Stomach (tissue), 9 donors: Measurements from ENCODE around the gene CMIP. TPM values are rescaled to one million over a fixed set of nuclear protein-coding genes. Genes with fewer than 3 reads are reported as not detected.

Source experiments
- DNase-seq, 2 donors: peaks; one replicate each; pipeline versions ENCODE4 v3.0.0 to v3.0.0-alpha.2; 2013 to 2019
- H3K27ac ChIP-seq, 5 donors: fragments of 200-600 bp in 4 of 5; sonication (generic) in 4 of 5; one replicate each; pipeline ENCODE4 v1.5.1; 2013 to 2019; ENCODE audit warnings: mild to moderate bottlenecking in 1 of 5, moderate library complexity in 1 of 5
- H3K27me3 ChIP-seq, 3 donors: fragments of 200-600 bp; sonication (generic); one replicate each; pipeline ENCODE4 v1.5.1; 2017 to 2019; ENCODE audit warnings: mixed run types in 1 of 3
- H3K36me3 ChIP-seq, 4 donors: fragments of 200-600 bp; sonication (generic); 1 replicate in 3 of 4; 2 replicates in 1 of 4; pipeline ENCODE4 v1.5.1; 2016 to 2019
- H3K4me1 ChIP-seq, 4 donors: fragments of 200-600 bp; sonication (generic); one replicate each; pipeline ENCODE4 v1.5.1; 2016 to 2019
- H3K4me3 ChIP-seq, 4 donors: fragments of 200-600 bp; sonication (generic) in 3 of 4; one replicate each; pipeline ENCODE4 v1.5.1; 2016 to 2019; ENCODE audit warnings: mild to moderate bottlenecking in 1 of 4
- H3K9me3 ChIP-seq, 4 donors: fragments of 200-600 bp; sonication (generic); one replicate each; pipeline ENCODE4 v1.5.1; 2016 to 2019
- CTCF ChIP-seq, 7 experiments: fragments of 450-650 bp in 4 of 7; fragments of 200-600 bp in 3 of 7; sonication (generic) in 3 of 7; IDR thresholded peaks; one replicate each; pipeline ENCODE4 v1.5.1; 2016 to 2019; ENCODE audit warnings: antibody characterized with exemption in 7 of 7, control low read depth in 2 of 7, mild to moderate bottlenecking in 1 of 7
- EP300 ChIP-seq: sonication (generic); formaldehyde crosslinking; IDR thresholded peaks from one replicate; pipeline ENCODE4 v1.6.1; 2017; ENCODE audit warnings: antibody characterized with exemption
- POLR2A ChIP-seq, 4 donors: fragments of 450-650 bp; IDR thresholded peaks; one replicate each; pipeline ENCODE4 v1.6.1; 2016; ENCODE audit warnings: antibody characterized with exemption in 4 of 4, control low read depth in 2 of 4, mild to moderate bottlenecking in 1 of 4, moderate library complexity in 1 of 4
- POLR2AphosphoS5 ChIP-seq, 3 donors: sonication (generic); formaldehyde crosslinking; IDR thresholded peaks; one replicate each; pipeline ENCODE4 v1.6.1; 2016; ENCODE audit warnings: antibody characterized with exemption in 3 of 3
- WGBS, 5 donors: extraction: QIAGEN DNeasy Blood & Tissue Kit in 3 of 5; methylation state at CpG; one replicate each; pipeline versions ENCODE4 v1.1.5 to v1.1.7; 2013 to 2018; 5-methylcytosine and 5-hydroxymethylcytosine counted together
- intact Hi-C: fragments of 100-400 bp; cut with DNase I; formaldehyde crosslinking; loops from one replicate; pipeline ENCODE4 v1.15.1; 2023; ENCODE audit warnings: low total_unique reads
- polyA plus RNA-seq, 3 donors: library from polyadenylated mRNA; stranded (reverse); fragments of 200-250 nt; gene quantifications; one replicate each; pipeline ENCODE4 v1.2.3, GENCODE V29; 2013
- total RNA-seq, 5 donors: library from RNA; depleted of rRNA; stranded (reverse); fragments of >200 nt; gene quantifications; one replicate each; pipeline versions ENCODE4 v1.1.0 to v1.2.3, GENCODE V29; 2014 to 2016
- donor health status: healthy with polysubstance abuse.
- donor health status: Bipolar disorder and iron deficiency.
- donor health status: healthy.

Gene CMIP
- total and polyA plus RNA-seq, 8 donors: 11.1 to 71.0 (median 31.2) TPM

GRCh38 chr16:81599034-81599744 is 154.6 kb downstream of the CMIP start:
- intact Hi-C loops: no loop called here
- no peaks in the 10 kb centered on the region for H3K9me3 ChIP-seq
- H3K36me3 ChIP-seq: no peaks in the 10 kb centered on the region
- TF ChIP-seq POLR2AphosphoS5 (IDR thresholded peaks at IDR 0.05) (no peak), CTCF (IDR thresholded peaks at IDR 0.05) (no peak), POLR2A (IDR thresholded peaks at IDR 0.05) (no peak), EP300 (no peak)
- peak overlapping the region in 4 of 5 donors; percentile 28 to 59 (median 40) for H3K27ac ChIP-seq
- no peaks in the 10 kb centered on the region for H3K27me3 ChIP-seq
- WGBS, 5 donors: 39 to 70% (median 59%) methylated on average over 11 of the region's 11 CpGs
- H3K4me3 ChIP-seq: no peak overlapping the region
- H3K4me1 ChIP-seq: peaks cover 32 to 46% (median 40%) of the 10 kb centered on the region in 4 donors
- DNase-seq: peak in 1 of 2 donors; percentile 75

GRCh38 chr16:81600275-81600674 is 155.7 kb downstream of the CMIP start:
- Histone ChIP-seq H3K4me3 (no peak overlapping the region), H3K36me3 (no peaks in the 10 kb centered on the region), H3K4me1 (peaks cover 37 to 57% (median 50%) of the 10 kb centered on the region in 4 donors), H3K27me3 (no peaks in the 10 kb centered on the region), H3K9me3 (no peaks in the 10 kb centered on the region), H3K27ac (peak overlapping the region in 4 of 5 donors; percentile 22 to 69 (median 64))
- intact Hi-C loops: no loop called here
- WGBS, 5 donors: 76 to 90% (median 85%) methylated on average over 5 of the region's 5 CpGs
- DNase-seq: peak in 1 of 2 donors; percentile 52
- TF ChIP-seq POLR2AphosphoS5 (IDR thresholded peaks at IDR 0.05) (no peak), EP300 (no peak), POLR2A (IDR thresholded peaks at IDR 0.05) (no peak), CTCF (IDR thresholded peaks at IDR 0.05) (no peak)

- 67 to 76% (median 71%) methylated on average over 7 to 9 of the region's 9 CpGs for WGBS, 5 donors
These were observed 156.4 kb downstream of the CMIP start for GRCh38 chr16:81601008-81601428.

More at GRCh38 chr16:81601008-81601428, 156.4 kb downstream of the CMIP start:
- DNase-seq: peak in 1 of 2 donors; percentile 80
- TF ChIP-seq CTCF (IDR thresholded peaks at IDR 0.05) (no peak), EP300 (no peak), POLR2AphosphoS5 (IDR thresholded peaks at IDR 0.05) (no peak), POLR2A (IDR thresholded peaks at IDR 0.05) (no peak)
- peak overlapping the region in 4 of 5 donors; percentile 38 to 69 (median 64) for H3K27ac ChIP-seq
- H3K9me3 ChIP-seq: no peaks in the 10 kb centered on the region
- intact Hi-C loops: no loop called here
- no peak overlapping the region for H3K4me3 ChIP-seq
- peaks cover 39 to 64% (median 57%) of the 10 kb centered on the region in 4 donors for H3K4me1 ChIP-seq
- H3K27me3 ChIP-seq: no peaks in the 10 kb centered on the region
- H3K36me3 ChIP-seq: no peaks in the 10 kb centered on the region
